ENCODE data around the gene GLRX5.

DNA sequence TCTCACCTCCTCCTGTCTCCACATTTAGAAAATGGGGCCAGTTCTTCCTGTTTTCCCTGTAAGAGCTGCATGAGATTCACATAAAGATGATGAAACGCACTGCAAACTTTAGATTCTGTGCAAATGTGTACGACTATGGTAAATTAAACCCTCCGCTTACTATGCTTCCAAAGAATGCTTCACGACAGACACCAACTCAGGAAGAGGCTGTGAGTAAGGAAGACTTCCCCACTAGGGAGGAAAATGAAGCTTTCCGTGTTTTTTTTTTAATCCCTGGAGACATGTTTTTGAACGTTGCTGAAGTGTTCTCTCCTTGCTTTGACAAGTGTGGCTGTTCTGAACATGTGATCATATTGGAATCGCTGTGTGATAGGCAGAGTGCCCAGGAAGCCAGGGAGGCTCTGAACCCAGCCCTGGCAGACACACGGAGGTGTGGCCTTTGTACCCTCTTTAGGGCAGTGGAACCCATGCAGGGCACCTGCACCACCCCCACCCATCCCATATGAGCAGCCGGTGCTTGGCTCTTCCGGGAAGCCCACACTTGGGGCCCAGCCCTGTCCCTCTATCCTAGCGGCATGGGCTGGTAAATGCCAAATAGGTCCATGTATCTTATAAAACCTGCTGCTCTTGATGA, 10.9 kb upstream of the GLRX5 start:
- TF ChIP-seq HDGF (IDR thresholded peaks at IDR 0.05; ENCODE audit: borderline replicate concordance) = no peak
- TF ChIP-seq TARDBP (IDR thresholded peaks at IDR 0.05) = no peak
- TF ChIP-seq NFRKB (IDR thresholded peaks at IDR 0.05) = no peak
- no peak for TF ChIP-seq ELF4 (IDR thresholded peaks at IDR 0.05)
- no peak for TF ChIP-seq FOXM1 (IDR thresholded peaks at IDR 0.05; ENCODE audit: borderline replicate concordance)
- no peak for TF ChIP-seq SP1 (IDR thresholded peaks at IDR 0.05)
- no peak for TF ChIP-seq BHLHE40 (IDR thresholded peaks at IDR 0.05; ENCODE audit: borderline replicate concordance)
- no peak for TF ChIP-seq L3MBTL2 (conservative IDR thresholded peaks at IDR 0.05)
- TF ChIP-seq, protein P1, sequence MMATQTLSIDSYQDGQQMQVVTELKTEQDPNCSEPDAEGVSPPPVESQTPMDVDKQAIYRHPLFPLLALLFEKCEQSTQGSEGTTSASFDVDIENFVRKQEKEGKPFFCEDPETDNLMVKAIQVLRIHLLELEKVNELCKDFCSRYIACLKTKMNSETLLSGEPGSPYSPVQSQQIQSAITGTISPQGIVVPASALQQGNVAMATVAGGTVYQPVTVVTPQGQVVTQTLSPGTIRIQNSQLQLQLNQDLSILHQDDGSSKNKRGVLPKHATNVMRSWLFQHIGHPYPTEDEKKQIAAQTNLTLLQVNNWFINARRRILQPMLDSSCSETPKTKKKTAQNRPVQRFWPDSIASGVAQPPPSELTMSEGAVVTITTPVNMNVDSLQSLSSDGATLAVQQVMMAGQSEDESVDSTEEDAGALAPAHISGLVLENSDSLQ (IDR thresholded peaks at IDR 0.05) = no peak
